Uterus (tissue), 4 donors: ENCODE results near the gene HOXB8. TPM values are rescaled to one million over a fixed set of nuclear protein-coding genes. Genes with fewer than 3 reads are reported as not detected.
A peak's percentile ranks its signal among the peaks of the same experiment; 100 is the strongest.

Experiments
- DNase-seq, 2 donors: peaks; one replicate each; pipeline ENCODE4 v3.0.0-alpha.2; 2019 to 2020
- H3K27ac ChIP-seq, 2 donors: fragments of 200-600 bp; sonication (generic); 1 replicate in 1 of 2; 2 replicates in 1 of 2; pipeline ENCODE4 v1.5.1; 2016 to 2018
- H3K27me3 ChIP-seq, 2 donors: fragments of 200-600 bp; sonication (generic); one replicate each; pipeline ENCODE4 v1.5.1; 2018 to 2019; ENCODE audit warnings: control low read depth in 1 of 2
- H3K36me3 ChIP-seq, 2 donors: fragments of 200-600 bp; sonication (generic); one replicate each; pipeline ENCODE4 v1.5.1; 2019; ENCODE audit warnings: control low read depth in 1 of 2
- H3K4me1 ChIP-seq, 2 donors: fragments of 200-600 bp; sonication (generic); one replicate each; pipeline ENCODE4 v1.5.1; 2018 to 2019; ENCODE audit warnings: control low read depth in 1 of 2
- H3K4me3 ChIP-seq, 2 donors: fragments of 200-600 bp; sonication (generic); 1 replicate in 1 of 2; 2 replicates in 1 of 2; pipeline ENCODE4 v1.5.1; 2018 to 2019; ENCODE audit warnings: mild to moderate bottlenecking in 1 of 2
- H3K9me3 ChIP-seq, 2 donors: fragments of 200-600 bp; sonication (generic); one replicate each; pipeline ENCODE4 v1.5.1; 2019; ENCODE audit warnings: control low read depth in 1 of 2
- POLR2A ChIP-seq, 2 donors: fragments of 450-650 bp; IDR thresholded peaks; one replicate each; pipeline ENCODE4 v1.6.1; 2016; ENCODE audit warnings: antibody characterized with exemption in 2 of 2, mild to moderate bottlenecking in 1 of 2, moderate library complexity in 1 of 2
- intact Hi-C: fragments of 100-400 bp; cut with DNase I; formaldehyde crosslinking; loops from one replicate; pipeline ENCODE4 v1.15.1; 2023; ENCODE audit warnings: low total_unique reads
- total RNA-seq, 4 donors: library from RNA; depleted of rRNA in 3 of 4; stranded (reverse); fragments of >200 nt in 3 of 4; gene quantifications; one replicate each; pipeline versions ENCODE4 v1.1.0 to v1.2.4, GENCODE V29; 2014 to 2023
- TF ChIP-seq, protein P1 (sequence below), 4 experiments: fragments of 200-600 bp in 2 of 4; fragments of 450-650 bp in 2 of 4; sonication (generic) in 2 of 4; IDR thresholded peaks; one replicate each; pipeline ENCODE4 v1.5.1; 2016 to 2019; ENCODE audit warnings: antibody characterized with exemption in 4 of 4, mild to moderate bottlenecking in 2 of 4, moderate library complexity in 1 of 4
- donor health status: DM: yes; HTN: yes; CAD: no.

The HOXB8 gene
- total RNA-seq, 4 donors from 2014 or later: 0.29 to 9.5 (median 1.9) TPM; not detected in 1

DNA sequence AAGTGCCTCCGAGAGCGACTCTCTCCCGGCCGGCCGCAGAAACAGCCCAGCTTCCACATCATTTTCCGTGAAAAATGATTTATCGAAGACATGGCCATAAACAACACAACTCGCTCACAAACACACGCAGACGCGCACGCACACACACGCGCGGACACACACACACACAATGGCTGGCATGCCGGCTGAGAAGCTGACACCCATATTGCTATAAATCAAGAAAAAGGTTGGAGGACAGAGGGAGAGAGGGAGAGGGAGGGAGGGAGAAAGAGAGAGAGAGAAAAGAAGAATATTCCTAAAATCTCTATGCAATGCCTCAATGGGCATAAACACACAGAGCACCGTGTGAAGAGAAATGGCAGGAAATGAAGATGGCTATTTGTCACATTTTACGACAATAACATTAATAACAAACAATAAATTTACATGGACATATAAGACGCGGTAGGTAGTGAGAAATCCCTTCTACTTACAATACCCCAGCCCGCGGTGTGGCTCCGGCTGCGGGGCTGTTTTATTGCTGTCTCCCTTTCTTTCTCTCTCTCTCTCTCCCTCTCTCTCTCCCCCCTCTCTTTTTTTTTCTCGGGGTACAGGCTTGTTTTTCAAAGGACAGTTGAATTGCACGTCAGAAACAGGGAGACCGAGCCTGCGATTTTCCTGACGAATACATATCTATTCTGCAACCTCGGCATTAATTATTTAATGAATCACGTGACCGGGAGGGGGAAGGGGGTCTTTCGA, 46.4 kb downstream of the HOXB8 start:
- TF ChIP-seq, protein P1, sequence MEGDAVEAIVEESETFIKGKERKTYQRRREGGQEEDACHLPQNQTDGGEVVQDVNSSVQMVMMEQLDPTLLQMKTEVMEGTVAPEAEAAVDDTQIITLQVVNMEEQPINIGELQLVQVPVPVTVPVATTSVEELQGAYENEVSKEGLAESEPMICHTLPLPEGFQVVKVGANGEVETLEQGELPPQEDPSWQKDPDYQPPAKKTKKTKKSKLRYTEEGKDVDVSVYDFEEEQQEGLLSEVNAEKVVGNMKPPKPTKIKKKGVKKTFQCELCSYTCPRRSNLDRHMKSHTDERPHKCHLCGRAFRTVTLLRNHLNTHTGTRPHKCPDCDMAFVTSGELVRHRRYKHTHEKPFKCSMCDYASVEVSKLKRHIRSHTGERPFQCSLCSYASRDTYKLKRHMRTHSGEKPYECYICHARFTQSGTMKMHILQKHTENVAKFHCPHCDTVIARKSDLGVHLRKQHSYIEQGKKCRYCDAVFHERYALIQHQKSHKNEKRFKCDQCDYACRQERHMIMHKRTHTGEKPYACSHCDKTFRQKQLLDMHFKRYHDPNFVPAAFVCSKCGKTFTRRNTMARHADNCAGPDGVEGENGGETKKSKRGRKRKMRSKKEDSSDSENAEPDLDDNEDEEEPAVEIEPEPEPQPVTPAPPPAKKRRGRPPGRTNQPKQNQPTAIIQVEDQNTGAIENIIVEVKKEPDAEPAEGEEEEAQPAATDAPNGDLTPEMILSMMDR (IDR thresholded peaks at IDR 0.05): no peak
- TF ChIP-seq POLR2A (IDR thresholded peaks at IDR 0.05): no peak
- no peaks in the 10 kb centered on the region for H3K9me3 ChIP-seq
- H3K27ac ChIP-seq: peak overlapping the region in 1 of 2 donors; percentile 43
- DNase-seq: no peak
- H3K36me3 ChIP-seq: no peaks in the 10 kb centered on the region
- intact Hi-C loops: no loop called here
- no peak overlapping the region for H3K4me3 ChIP-seq
- peaks cover 0 to 5% of the 10 kb centered on the region in 2 donors for H3K4me1 ChIP-seq
- peaks cover 0 to 19% of the 10 kb centered on the region in 2 donors for H3K27me3 ChIP-seq

DNA sequence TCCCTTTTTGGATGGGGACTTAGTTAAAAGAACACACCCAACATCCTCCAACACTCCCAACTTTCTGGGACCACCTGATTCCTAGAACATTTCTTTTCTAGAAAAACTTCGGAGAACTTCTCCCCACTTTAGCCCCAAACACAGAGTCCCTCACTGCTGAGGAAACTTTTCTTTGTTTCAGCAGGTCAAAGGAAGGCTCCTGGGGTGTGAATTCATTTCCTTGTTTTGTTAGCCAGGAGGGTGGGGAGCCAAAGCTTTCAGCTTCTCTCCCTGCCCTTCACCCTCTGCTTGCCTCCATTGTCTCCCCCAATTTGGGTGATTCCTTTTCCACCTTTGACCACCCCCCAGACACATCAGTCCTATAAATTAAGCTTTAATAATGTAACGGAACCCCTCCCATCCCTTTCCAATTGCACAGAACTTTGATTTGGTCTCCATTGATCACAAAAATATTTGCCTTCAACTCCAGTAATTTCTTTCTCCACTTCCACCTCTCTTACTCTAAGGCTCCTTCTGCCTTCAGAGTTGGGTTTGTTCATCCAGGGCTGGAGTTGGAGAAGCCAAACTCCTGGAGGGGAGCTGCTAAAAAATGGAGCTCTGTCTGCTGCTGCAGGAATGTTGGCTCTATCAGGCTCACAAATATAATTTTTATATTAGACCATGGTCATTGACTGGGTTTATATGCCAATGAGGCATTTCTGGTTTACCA, 47.3 kb downstream of the HOXB8 start:
- Histone ChIP-seq H3K4me3 (no peak overlapping the region), H3K4me1 (peaks cover 0 to 5% of the 10 kb centered on the region in 2 donors)

DNA sequence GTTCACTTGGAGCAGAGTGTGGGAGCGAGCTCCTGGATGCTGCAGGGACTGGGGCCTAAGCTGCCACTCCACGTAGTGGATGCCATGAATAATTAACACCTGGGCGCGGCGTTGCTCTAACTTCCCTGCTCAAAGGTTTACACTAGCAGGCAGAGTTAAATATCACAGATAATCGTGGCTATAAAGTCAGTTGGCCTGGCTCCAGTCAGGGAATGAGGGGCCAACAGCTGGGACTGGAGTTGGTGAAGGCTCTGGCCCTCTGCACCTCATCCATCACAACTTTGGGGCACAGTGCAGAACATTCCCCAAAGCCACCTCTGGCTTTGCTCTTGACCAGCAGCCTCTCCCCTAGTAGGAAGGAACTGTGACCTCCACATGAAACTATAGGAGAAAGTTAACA, 47.9 kb downstream of the HOXB8 start:
- intact Hi-C loops: no loop called here

More for the DNA sequence above, 47.3 kb downstream of the HOXB8 start:
- Histone ChIP-seq H3K27ac (peak overlapping the region in 1 of 2 donors; percentile 45), H3K36me3 (no peaks in the 10 kb centered on the region), H3K27me3 (peaks cover 0 to 19% of the 10 kb centered on the region in 2 donors), H3K9me3 (no peaks in the 10 kb centered on the region)
- DNase-seq: no peak
- no peak for TF ChIP-seq POLR2A (IDR thresholded peaks at IDR 0.05)
- TF ChIP-seq, protein P1 (IDR thresholded peaks at IDR 0.05): no peak
- intact Hi-C loops: no loop called here

DNA sequence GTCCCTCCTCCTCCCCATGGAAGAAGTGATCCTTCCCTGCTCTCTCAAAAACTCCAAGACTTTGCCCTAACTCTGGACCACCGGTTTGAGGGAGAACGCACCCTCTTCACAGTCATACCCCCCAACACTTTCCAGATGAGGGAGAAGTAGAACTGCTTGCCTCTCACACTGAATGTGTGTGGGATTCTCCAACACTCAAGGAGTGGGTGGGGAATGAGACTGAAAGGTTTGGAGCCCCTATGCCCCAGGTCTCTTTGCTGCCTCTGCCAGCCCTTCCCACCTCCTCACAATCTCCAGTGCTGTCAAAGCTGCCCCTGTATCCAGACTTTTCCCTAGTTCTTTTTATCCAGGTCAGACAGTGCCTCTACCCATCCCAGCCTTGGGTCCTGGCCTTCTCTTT, 48.4 kb downstream of the HOXB8 start:
- H3K9me3 ChIP-seq: no peaks in the 10 kb centered on the region
- peaks cover 0 to 5% of the 10 kb centered on the region in 2 donors for H3K4me1 ChIP-seq
- no peak overlapping the region for H3K27ac ChIP-seq
- TF ChIP-seq, protein P1 (IDR thresholded peaks at IDR 0.05): no peak
- no peak for TF ChIP-seq POLR2A (IDR thresholded peaks at IDR 0.05)
- no peaks in the 10 kb centered on the region for H3K36me3 ChIP-seq
- no peak overlapping the region for H3K4me3 ChIP-seq
- H3K27me3 ChIP-seq: peaks cover 0 to 19% of the 10 kb centered on the region in 2 donors
- no peak for DNase-seq
- intact Hi-C loops: no loop called here

More for the DNA sequence above, 47.9 kb downstream of the HOXB8 start:
- Histone ChIP-seq H3K27me3 (peaks cover 0 to 19% of the 10 kb centered on the region in 2 donors), H3K4me1 (peaks cover 0 to 5% of the 10 kb centered on the region in 2 donors), H3K27ac (peak overlapping the region in 1 of 2 donors; percentile 45), H3K9me3 (no peaks in the 10 kb centered on the region), H3K36me3 (no peaks in the 10 kb centered on the region), H3K4me3 (no peak overlapping the region)
- TF ChIP-seq, protein P1 (IDR thresholded peaks at IDR 0.05): no peak
- TF ChIP-seq POLR2A (IDR thresholded peaks at IDR 0.05): no peak
- no peak for DNase-seq
